Vagina (tissue), 2 donors: Measurements from ENCODE around the gene NEAT1. TPM values are rescaled to one million over a fixed set of nuclear protein-coding genes. Genes with fewer than 3 reads are reported as not detected.
A peak's percentile ranks its signal among the peaks of the same experiment; 100 is the strongest.
"Not testable (repeated sequence)": the region's sequence is repeated elsewhere in the genome, so short reads cannot be mapped to it uniquely, and the experiment has no call there.

Experiments
- DNase-seq, 2 donors: peaks; one replicate each; pipeline ENCODE4 v3.0.0-alpha.2; 2017; ENCODE audit errors: extremely low spot score in 2 of 2
- H3K27ac ChIP-seq: fragments of 200-600 bp; sonication (generic); one replicate; pipeline ENCODE4 v1.5.1; 2019
- H3K27me3 ChIP-seq: fragments of 200-600 bp; sonication (generic); one replicate; pipeline ENCODE4 v1.5.1; 2019
- H3K36me3 ChIP-seq, 2 donors: fragments of 200-600 bp; sonication (generic); one replicate each; pipeline ENCODE4 v1.5.1; 2017 to 2019
- H3K4me1 ChIP-seq: fragments of 200-600 bp; sonication (generic); one replicate; pipeline ENCODE4 v1.5.1; 2019
- H3K4me3 ChIP-seq, 2 donors: fragments of 200-600 bp; sonication (generic); 1 replicate in 1 of 2; 2 replicates in 1 of 2; pipeline ENCODE4 v1.5.1; 2016 to 2019
- H3K9me3 ChIP-seq: fragments of 200-600 bp; sonication (generic); one replicate; pipeline ENCODE4 v1.5.1; 2019
- POLR2A ChIP-seq, 2 donors: fragments of 450-650 bp; IDR thresholded peaks; one replicate each; pipeline ENCODE4 v1.6.1; 2017; ENCODE audit warnings: antibody characterized with exemption in 2 of 2, mild to moderate bottlenecking in 2 of 2, moderate library complexity in 2 of 2
- POLR2AphosphoS5 ChIP-seq, 2 donors: sonication (generic); formaldehyde crosslinking; IDR thresholded peaks; one replicate each; pipeline ENCODE4 v1.9.0; 2017; ENCODE audit warnings: antibody characterized with exemption in 2 of 2, mild to moderate bottlenecking in 2 of 2, low read depth in 1 of 2; ENCODE audit not compliant: insufficient read depth in 1 of 2
- intact Hi-C: fragments of 100-400 bp; cut with DNase I; formaldehyde crosslinking; loops from one replicate; pipeline ENCODE4 v1.15.1; 2023
- total RNA-seq: library from RNA; depleted of rRNA; stranded (reverse); fragments of >200 nt; gene quantifications from one replicate; pipeline ENCODE4 v1.2.3, GENCODE V29; 2016
- TF ChIP-seq, protein P1 (sequence below), 3 experiments: fragments of 450-650 bp in 2 of 3; fragments of 200-600 bp in 1 of 3; sonication (generic) in 1 of 3; IDR thresholded peaks; one replicate each; pipeline ENCODE4 v1.5.1; 2017 to 2019; ENCODE audit warnings: antibody characterized with exemption in 3 of 3, mild to moderate bottlenecking in 2 of 3, moderate library complexity in 2 of 3

Gene NEAT1
- total RNA-seq, 1 donor from 2014 or later, result 857 TPM

DNA sequence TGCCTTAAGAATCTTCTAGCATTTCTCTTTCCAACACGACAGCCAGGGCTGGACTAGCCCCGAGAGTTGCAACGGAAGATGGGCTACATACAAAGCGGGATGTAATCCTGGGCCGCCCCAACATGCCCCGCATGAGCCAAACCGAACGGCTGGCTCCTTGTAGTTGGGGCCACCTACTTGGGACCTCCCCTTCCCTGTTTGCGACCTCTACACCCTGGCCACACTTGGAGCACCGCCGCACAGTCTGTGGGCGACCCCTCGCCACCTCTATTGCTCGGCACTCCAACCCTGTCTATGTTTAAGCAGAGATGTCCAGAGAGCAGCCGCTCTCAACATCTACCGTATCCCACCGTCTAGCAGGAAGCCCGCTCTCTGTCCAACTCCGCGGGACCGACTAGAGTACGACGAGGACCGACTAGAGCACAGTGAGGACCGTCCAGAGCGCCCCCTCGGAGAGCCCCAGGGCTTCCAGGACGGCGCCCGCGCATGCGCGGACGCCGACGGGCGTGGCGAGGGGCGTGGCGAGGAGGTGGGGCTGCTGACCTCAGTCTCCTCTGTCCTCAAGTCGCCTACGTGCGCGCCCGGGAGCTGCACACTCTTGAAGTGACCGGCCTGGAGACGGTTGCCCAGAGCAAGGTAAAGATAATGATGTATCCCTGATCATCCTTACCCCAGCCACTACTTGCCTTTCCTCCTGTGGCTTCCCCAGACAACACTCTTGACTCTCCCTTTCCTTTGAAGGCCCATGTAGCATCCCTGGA is 32.3 kb downstream of the NEAT1 start:
- Histone ChIP-seq H3K9me3 (no peaks in the 10 kb centered on the region), H3K27ac (peak overlapping the region; percentile 95), H3K27me3 (no peaks in the 10 kb centered on the region), H3K4me1 (peaks cover 32% of the 10 kb centered on the region), H3K4me3 (peak overlapping the region; percentile 50 to 77), H3K36me3 (no peaks in the 10 kb centered on the region)
- peak in 1 of 2 donors; percentile 98 for DNase-seq
- TF ChIP-seq POLR2A (IDR thresholded peaks at IDR 0.05) (peak; percentile 78 to 89), POLR2AphosphoS5 (IDR thresholded peaks at IDR 0.05; ENCODE audit: insufficient read depth in 1 of 2, low read depth in 1 of 2) (peak; percentile 91 to 97)
- TF ChIP-seq, protein P1, sequence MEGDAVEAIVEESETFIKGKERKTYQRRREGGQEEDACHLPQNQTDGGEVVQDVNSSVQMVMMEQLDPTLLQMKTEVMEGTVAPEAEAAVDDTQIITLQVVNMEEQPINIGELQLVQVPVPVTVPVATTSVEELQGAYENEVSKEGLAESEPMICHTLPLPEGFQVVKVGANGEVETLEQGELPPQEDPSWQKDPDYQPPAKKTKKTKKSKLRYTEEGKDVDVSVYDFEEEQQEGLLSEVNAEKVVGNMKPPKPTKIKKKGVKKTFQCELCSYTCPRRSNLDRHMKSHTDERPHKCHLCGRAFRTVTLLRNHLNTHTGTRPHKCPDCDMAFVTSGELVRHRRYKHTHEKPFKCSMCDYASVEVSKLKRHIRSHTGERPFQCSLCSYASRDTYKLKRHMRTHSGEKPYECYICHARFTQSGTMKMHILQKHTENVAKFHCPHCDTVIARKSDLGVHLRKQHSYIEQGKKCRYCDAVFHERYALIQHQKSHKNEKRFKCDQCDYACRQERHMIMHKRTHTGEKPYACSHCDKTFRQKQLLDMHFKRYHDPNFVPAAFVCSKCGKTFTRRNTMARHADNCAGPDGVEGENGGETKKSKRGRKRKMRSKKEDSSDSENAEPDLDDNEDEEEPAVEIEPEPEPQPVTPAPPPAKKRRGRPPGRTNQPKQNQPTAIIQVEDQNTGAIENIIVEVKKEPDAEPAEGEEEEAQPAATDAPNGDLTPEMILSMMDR (IDR thresholded peaks at IDR 0.05), result no peak
- intact Hi-C loops, result no loop called here

DNA sequence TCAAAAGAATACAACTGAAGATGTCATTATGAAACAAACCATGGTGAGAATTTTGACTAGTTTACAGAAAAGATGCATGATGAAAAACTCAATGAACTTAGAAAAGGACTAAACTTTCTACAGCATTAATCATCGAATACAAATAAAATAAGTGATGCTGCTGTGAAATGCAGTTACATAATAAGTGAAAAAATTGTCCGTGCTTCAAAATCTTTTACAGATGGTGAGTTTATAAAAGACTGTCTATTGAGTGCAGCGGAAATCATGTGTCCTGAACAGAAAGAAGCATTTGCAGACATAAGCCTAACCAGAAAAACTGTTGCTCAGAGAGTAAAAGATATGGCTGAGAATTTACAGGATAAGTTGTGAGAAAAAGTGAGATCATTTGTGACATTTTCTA is 33.8 kb downstream of the NEAT1 start:
- H3K4me1 ChIP-seq, result peaks cover 32% of the 10 kb centered on the region
- no peaks in the 10 kb centered on the region for H3K9me3 ChIP-seq
- intact Hi-C loops, result no loop called here
- TF ChIP-seq POLR2A (IDR thresholded peaks at IDR 0.05) (no peak), POLR2AphosphoS5 (IDR thresholded peaks at IDR 0.05; ENCODE audit: insufficient read depth in 1 of 2, low read depth in 1 of 2) (no peak)
- TF ChIP-seq, protein P1 (IDR thresholded peaks at IDR 0.05), result no peak
- no peak for DNase-seq
- H3K4me3 ChIP-seq, result no peak overlapping the region
- H3K27ac ChIP-seq, result no peak overlapping the region
- H3K27me3 ChIP-seq, result no peaks in the 10 kb centered on the region
- no peaks in the 10 kb centered on the region for H3K36me3 ChIP-seq

DNA sequence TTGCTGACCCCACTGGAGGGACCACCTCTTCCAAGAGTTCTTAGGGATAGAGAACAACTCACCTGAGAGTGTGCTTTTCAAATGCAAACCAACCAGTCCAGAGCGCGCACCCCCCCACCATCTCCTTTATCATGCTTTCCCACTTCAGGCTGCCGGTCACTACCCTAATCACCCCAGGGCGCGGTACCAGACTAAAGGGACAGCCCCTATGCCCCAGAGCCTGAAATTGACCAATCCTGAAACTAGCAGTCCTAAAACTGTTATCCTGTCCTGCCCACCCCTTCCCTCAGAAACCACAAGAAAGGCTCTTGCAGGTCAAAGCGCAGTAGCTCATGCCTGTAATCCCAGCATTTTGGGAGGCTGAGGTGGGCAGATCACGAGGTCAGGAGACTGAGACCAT is 37.0 kb downstream of the NEAT1 start:
- no peak for DNase-seq
- H3K9me3 ChIP-seq, result no peaks in the 10 kb centered on the region
- no peak for TF ChIP-seq POLR2A (IDR thresholded peaks at IDR 0.05)
- TF ChIP-seq, protein P1 (IDR thresholded peaks at IDR 0.05), result no peak
- no peak for TF ChIP-seq POLR2AphosphoS5 (IDR thresholded peaks at IDR 0.05; ENCODE audit: insufficient read depth in 1 of 2, low read depth in 1 of 2)

GRCh38 chr11:65465471-65465870 is 42.9 kb downstream of the NEAT1 start:
- intact Hi-C loops, H3K9me3 ChIP-seq: not testable (repeated sequence)

More for the DNA sequence above, 37.0 kb downstream of the NEAT1 start:
- H3K27me3 ChIP-seq, result no peaks in the 10 kb centered on the region
- H3K4me1 ChIP-seq, result peaks cover 17% of the 10 kb centered on the region
- no peak overlapping the region for H3K4me3 ChIP-seq
- H3K27ac ChIP-seq, result no peak overlapping the region
- no peaks in the 10 kb centered on the region for H3K36me3 ChIP-seq
- intact Hi-C loops, result no loop called here

DNA sequence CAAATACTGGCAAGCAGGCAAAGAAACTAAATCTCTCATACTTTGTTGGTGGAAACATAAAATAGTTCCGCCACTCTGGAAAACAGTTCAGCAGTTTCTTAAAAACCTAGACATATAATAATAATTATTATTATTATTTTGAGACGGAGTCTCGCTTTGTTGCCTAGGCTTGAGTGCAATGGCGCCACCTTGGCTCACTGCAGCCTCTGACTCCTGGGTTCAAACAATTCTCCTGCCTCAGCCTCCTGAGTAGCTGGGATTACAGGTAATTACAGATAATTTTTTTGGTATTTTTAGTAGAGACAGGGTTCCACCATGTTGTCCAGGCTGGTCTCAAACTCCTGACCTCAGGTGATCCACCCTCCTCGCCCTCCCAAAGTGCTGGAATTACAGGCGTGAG is 44.7 kb downstream of the NEAT1 start:
- H3K27me3 ChIP-seq, DNase-seq, H3K4me3 ChIP-seq, H3K36me3 ChIP-seq, H3K9me3 ChIP-seq, intact Hi-C loops: not testable (repeated sequence)
- Histone ChIP-seq H3K4me1 (peaks cover 22% of the 10 kb centered on the region), H3K27ac (peak overlapping the region; percentile 100)

More at GRCh38 chr11:65465471-65465870, 42.9 kb downstream of the NEAT1 start:
- not testable (repeated sequence) for H3K27ac ChIP-seq, H3K27me3 ChIP-seq, H3K36me3 ChIP-seq, H3K4me1 ChIP-seq, DNase-seq, H3K4me3 ChIP-seq

DNA sequence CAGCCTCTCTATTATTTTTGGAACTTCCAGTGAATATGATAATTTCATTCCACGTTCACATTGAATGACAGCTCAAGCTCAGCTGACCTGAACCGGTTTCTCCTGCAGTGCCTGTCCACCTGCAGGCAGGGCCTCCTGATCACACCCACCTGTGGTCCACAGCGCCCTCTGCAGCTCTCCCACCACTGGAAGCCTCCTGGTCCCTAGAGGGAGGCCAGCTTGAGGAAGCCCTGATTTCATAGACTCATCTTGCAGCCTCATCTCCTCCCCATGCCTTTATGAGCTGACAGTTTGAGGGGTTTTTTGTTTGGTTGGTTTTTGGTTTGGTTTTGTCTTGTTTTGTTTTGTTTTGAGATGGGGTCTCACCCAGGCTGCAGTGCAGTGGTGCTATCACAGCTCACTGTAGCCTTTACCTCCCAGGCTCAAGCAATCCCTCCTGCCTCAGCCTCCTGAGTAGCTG is 46.3 kb downstream of the NEAT1 start:
- H3K4me1 ChIP-seq, result peaks cover 34% of the 10 kb centered on the region
- DNase-seq, result no peak
- intact Hi-C loops, result no loop called here
- H3K9me3 ChIP-seq, result no peaks in the 10 kb centered on the region
- TF ChIP-seq POLR2A (IDR thresholded peaks at IDR 0.05) (no peak), POLR2AphosphoS5 (IDR thresholded peaks at IDR 0.05; ENCODE audit: insufficient read depth in 1 of 2, low read depth in 1 of 2) (peak; percentile 34 to 66)
- TF ChIP-seq, protein P1 (IDR thresholded peaks at IDR 0.05), result peak in 1 of 3 experiments; percentile 35
- H3K36me3 ChIP-seq, result no peaks in the 10 kb centered on the region
- no peak overlapping the region for H3K4me3 ChIP-seq
- H3K27me3 ChIP-seq, result no peaks in the 10 kb centered on the region
- peak overlapping the region; percentile 100 for H3K27ac ChIP-seq
